GM12872 (cell line): ENCODE measurements around the gene ARFGAP2.

Source experiments
- TF ChIP-seq, protein P1 (sequence below): IDR thresholded peaks from 3 replicates; pipeline ENCODE4 v1.5.1; 2011; ENCODE audit warnings: low read depth, mild to moderate bottlenecking, low read length, moderate library complexity; ENCODE audit not compliant: insufficient read depth

Gene ARFGAP2

DNA sequence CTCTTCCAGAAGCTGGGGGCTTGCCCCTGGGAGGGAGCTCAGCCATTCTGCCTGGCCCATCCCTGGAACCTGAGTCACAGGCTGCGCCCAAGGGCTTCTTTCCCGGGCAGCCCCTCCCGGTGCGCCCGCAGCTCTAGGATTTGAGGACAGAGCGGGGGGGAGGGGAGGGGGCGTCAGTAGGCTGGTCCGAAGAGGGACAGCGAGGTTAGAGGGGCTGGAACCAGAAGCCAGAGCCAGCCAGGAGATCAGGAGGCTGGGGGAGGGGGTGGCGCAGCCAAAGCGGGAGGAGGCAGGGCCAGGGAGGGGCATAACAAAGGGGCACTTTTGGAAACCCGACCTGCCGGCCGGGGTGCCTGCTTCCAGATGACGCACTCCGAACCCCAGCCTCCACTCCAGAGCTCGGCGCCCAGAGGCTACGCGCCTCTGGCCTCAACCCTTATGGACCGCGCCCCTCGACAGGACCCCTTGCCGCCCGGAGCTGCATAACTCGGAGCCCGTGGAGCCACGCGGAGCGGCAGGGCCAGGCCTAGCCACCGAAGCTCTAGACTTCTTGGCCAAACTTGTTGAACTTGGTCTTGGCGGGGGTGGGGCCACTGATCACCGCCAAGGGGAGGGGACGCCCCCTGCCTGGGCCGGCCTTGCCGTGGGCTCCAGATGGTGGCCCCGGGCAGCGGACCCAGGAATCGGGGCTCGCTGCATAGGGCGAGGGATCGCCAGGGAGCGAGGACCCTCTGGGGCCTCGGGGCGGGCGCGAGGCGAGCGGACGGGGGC lies 8.8 kb upstream of the ARFGAP2 start:
- TF ChIP-seq, protein P1, sequence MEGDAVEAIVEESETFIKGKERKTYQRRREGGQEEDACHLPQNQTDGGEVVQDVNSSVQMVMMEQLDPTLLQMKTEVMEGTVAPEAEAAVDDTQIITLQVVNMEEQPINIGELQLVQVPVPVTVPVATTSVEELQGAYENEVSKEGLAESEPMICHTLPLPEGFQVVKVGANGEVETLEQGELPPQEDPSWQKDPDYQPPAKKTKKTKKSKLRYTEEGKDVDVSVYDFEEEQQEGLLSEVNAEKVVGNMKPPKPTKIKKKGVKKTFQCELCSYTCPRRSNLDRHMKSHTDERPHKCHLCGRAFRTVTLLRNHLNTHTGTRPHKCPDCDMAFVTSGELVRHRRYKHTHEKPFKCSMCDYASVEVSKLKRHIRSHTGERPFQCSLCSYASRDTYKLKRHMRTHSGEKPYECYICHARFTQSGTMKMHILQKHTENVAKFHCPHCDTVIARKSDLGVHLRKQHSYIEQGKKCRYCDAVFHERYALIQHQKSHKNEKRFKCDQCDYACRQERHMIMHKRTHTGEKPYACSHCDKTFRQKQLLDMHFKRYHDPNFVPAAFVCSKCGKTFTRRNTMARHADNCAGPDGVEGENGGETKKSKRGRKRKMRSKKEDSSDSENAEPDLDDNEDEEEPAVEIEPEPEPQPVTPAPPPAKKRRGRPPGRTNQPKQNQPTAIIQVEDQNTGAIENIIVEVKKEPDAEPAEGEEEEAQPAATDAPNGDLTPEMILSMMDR: no peak

DNA sequence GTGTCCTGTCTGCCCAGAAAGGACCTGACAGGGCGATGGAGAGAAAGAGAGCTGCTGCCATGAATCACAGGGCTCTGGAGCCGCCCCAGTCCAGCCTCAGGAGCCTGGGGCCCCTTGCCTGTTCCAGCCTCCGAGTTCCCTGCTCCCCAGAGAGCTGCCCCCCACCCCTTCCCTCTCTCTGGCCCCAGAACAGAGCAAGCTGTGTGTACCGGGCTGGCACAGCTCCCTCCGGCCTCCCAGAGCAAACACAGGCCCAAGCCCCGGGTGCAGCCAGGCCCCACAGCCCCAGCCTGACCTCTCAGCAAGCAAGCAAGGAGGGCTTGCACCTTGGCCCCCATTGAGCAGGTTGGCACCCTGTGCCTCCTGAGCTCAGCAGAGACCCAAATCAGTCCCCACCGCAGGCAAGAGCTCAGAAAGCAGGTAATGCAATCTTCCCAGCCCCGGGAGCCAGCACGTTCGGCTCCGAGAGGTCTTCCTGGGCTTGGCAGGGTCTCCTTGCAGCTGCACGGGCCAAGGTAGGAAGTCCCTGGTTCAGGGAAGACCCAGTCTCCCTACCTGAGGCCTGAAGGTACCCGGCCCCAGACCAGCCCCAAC lies 8.1 kb upstream of the ARFGAP2 start:
- TF ChIP-seq, protein P1: no peak

GRCh38 chr11:47183969-47184368 lies 7.3 kb upstream of the ARFGAP2 start:
- TF ChIP-seq, protein P1: no peak

DNA sequence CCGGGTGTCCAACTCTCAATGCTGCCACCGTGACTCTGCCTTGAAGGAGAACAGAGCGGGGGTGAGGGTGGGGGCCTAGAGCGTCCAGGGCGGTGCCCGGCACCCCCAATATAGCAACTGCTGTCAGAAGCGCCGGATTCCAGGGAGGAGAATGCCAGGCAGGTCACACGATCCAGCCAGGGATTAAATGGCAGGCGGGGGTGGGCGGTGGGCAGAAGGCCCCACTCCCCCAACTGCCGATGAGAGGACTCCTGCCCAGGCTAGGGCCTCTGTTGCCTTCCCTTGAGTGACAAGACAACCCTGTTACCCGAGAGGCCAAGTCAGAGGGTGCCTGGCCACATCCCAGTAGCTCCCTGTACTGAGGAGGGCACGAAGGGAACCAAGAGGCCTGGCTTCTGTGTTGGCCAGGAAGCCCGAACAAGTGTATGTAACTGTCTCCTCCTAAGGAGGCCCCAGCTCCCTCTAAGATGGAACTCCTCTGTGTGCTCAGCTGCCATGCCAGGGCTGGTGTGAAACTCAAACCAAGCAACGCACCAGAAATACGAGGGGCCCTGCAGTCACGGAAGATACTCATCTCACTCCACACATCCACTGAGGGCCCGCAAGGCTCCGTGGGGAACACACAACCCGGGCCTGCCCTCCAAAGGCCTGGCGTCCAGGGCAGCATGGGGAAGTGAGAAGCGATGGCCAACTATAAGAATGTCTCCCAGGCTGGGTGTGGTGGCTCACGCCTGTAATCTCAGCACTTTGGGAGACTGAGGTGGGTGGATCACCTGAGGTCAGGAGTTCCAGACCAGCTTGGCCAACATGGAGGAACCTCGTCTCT lies 6.6 kb upstream of the ARFGAP2 start:
- TF ChIP-seq, protein P1: no peak

DNA sequence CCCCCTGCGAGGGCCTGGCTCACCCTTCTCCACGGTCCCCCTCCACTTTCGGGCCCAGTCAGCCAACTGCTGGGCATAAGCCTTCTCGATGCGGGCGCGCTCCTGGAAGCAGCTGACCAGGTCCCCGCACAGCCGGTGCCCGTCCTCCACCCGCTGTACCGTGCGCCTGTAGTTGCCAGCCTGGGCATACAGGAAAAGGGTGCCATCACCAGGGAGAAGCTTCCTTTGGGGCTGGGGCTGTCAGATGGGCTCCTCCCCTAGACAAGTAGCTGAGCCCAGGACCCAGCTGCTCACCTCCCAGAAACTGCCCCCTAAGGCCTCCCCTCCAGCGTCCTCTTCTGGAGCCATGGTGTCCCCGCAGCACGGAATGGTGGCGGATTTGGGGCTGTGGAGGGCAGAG lies 5.7 kb upstream of the ARFGAP2 start:
- TF ChIP-seq, protein P1: no peak

DNA sequence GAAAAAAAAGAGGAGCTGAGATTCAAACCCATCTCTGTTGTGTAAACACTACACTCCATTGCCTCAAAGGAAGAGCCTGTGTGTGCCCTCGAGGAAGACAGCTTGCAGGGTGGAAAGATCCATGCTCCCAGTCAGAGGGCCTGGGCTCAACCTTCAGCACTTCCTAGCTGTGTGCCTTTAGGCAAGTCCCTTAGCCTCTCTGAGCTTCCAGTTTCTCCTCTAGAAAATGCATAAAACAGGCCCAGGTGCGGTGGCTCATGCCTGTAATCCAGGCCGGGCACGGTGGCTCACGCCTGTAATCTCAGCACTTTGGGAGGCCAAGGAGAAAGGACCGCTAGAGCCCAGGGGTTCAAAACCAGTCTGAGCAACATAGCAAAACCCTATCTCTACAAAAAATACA lies 4.6 kb upstream of the ARFGAP2 start:
- TF ChIP-seq, protein P1: no peak
